CD14-positive monocyte (primary cell): Measurements from ENCODE around the gene TP73. TPM values are rescaled to one million over a fixed set of nuclear protein-coding genes. Genes with fewer than 3 reads are reported as not detected.
A peak's percentile ranks its signal among the peaks of the same experiment; 100 is the strongest.

Source experiments
- DNase-seq, 3 donors: peaks; one replicate each; pipeline ENCODE4 v3.0.0-alpha.2; 2011 to 2022
- H2AFZ ChIP-seq: 2 replicates; pipeline ENCODE4 v1.6.0; 2012; ENCODE audit warnings: mild to moderate bottlenecking, low read depth, low read length, inconsistent platforms; ENCODE audit not compliant: insufficient read depth, poor library complexity, severe bottlenecking
- H3K27ac ChIP-seq, 2 donors: 1 replicate in 1 of 2; 2 replicates in 1 of 2; pipeline ENCODE4 v1.5.1; 2012 to 2013; ENCODE audit warnings: low read length in 2 of 2, control low read depth in 1 of 2, inconsistent platforms in 1 of 2, low read depth in 1 of 2, mild to moderate bottlenecking in 1 of 2
- H3K27me3 ChIP-seq, 2 donors: one replicate each; pipeline versions ENCODE4 v1.6.0 to v1.6.1; 2011 to 2013; ENCODE audit warnings: low read length in 2 of 2; ENCODE audit not compliant: control insufficient read depth in 2 of 2, insufficient read depth in 2 of 2
- H3K36me3 ChIP-seq, 2 donors: replicated peaks in 1 of 2; 1 replicate in 1 of 2; 2 replicates in 1 of 2; pipeline versions ENCODE4 v1.5.1 to v1.6.1; 2012 to 2013; ENCODE audit warnings: low read length in 2 of 2, control low read depth in 1 of 2, inconsistent platforms in 1 of 2, mild to moderate bottlenecking in 1 of 2; ENCODE audit not compliant: insufficient read depth in 2 of 2, control insufficient read depth in 1 of 2
- H3K4me1 ChIP-seq, 2 donors: 1 replicate in 1 of 2; 2 replicates in 1 of 2; pipeline versions ENCODE4 v1.5.1 to v1.6.1; 2012 to 2013; ENCODE audit warnings: low read length in 2 of 2, control low read depth in 1 of 2, inconsistent platforms in 1 of 2, mild to moderate bottlenecking in 1 of 2, moderate library complexity in 1 of 2; ENCODE audit not compliant: insufficient read depth in 2 of 2, control insufficient read depth in 1 of 2
- H3K4me2 ChIP-seq: replicated peaks from 2 replicates; pipeline ENCODE3; 2012; ENCODE audit warnings: low read length, moderate library complexity, mild to moderate bottlenecking; ENCODE audit not compliant: poor library complexity, severe bottlenecking; ENCODE audit errors: extremely low read depth
- H3K4me3 ChIP-seq, 3 experiments: fragments of 200-600 bp in 1 of 3; sonication (generic) in 1 of 3; replicated peaks in 1 of 3; 1 replicate in 2 of 3; 2 replicates in 1 of 3; pipeline ENCODE4 v1.5.1; 2011 to 2013; ENCODE audit warnings: low read length in 3 of 3, mild to moderate bottlenecking in 3 of 3, control low read depth in 2 of 3, low read depth in 2 of 3, inconsistent platforms in 1 of 3, moderate library complexity in 1 of 3
- H3K79me2 ChIP-seq: 2 replicates; pipeline ENCODE4 v1.6.0; 2012; ENCODE audit warnings: mild to moderate bottlenecking, control low read depth, inconsistent platforms, low read length, moderate library complexity; ENCODE audit not compliant: insufficient read depth
- H3K9ac ChIP-seq: 2 replicates; pipeline ENCODE4 v1.6.0; 2017; ENCODE audit warnings: low read length, mild to moderate bottlenecking; ENCODE audit not compliant: insufficient read depth, poor library complexity, severe bottlenecking
- H3K9me3 ChIP-seq, 2 donors: replicated peaks in 1 of 2; 1 replicate in 1 of 2; 2 replicates in 1 of 2; pipeline versions ENCODE4 v1.5.1 to v1.6.1; 2012 to 2013; ENCODE audit warnings: low read length in 2 of 2, control low read depth in 1 of 2; ENCODE audit not compliant: control insufficient read depth in 1 of 2, insufficient read depth in 1 of 2
- H4K20me1 ChIP-seq: 2 replicates; pipeline ENCODE4 v1.6.0; 2012; ENCODE audit warnings: mild to moderate bottlenecking, low read length, control low read depth, moderate library complexity; ENCODE audit not compliant: insufficient read depth
- H3K27ac Mint-ChIP-seq, 7 donors: one replicate each; pipeline ENCODE4 v1.8.0; 2020; ENCODE audit warnings: mild to moderate bottlenecking in 7 of 7, mixed read lengths in 7 of 7, moderate library complexity in 6 of 7, inconsistent platforms in 2 of 7
- H3K27me3 Mint-ChIP-seq, 3 donors: one replicate each; pipeline ENCODE4 v1.8.0; 2021 to 2022; ENCODE audit warnings: low read depth in 3 of 3, mild to moderate bottlenecking in 3 of 3, mixed read lengths in 3 of 3, moderate library complexity in 3 of 3, inconsistent platforms in 1 of 3
- H3K36me3 Mint-ChIP-seq, 2 donors: one replicate each; pipeline ENCODE4 v1.8.0; 2020; ENCODE audit warnings: mixed read lengths in 2 of 2, inconsistent platforms in 1 of 2, mild to moderate bottlenecking in 1 of 2
- H3K4me1 Mint-ChIP-seq: one replicate; pipeline ENCODE4 v1.8.0; 2020; ENCODE audit warnings: mild to moderate bottlenecking, mixed read lengths
- H3K4me3 Mint-ChIP-seq, 2 donors: one replicate each; pipeline ENCODE4 v1.8.0; 2020; ENCODE audit warnings: mild to moderate bottlenecking in 2 of 2, mixed read lengths in 2 of 2, moderate library complexity in 1 of 2
- H3K9me3 Mint-ChIP-seq, 7 donors: one replicate each; pipeline ENCODE4 v1.8.0; 2020 to 2022; ENCODE audit warnings: mixed read lengths in 7 of 7, mild to moderate bottlenecking in 6 of 7, moderate library complexity in 6 of 7, inconsistent platforms in 2 of 7
- WGBS: methylation state at CpG from one replicate; pipeline ENCODE4 v1.1.5; 2013; ENCODE audit warnings: missing lambda C conversion rate; ENCODE audit not compliant: insufficient coverage; 5-methylcytosine and 5-hydroxymethylcytosine counted together
- intact Hi-C, 2 donors: fragments of 100-400 bp; cut with micrococcal nuclease; formaldehyde crosslinking; loops; one replicate each; pipeline versions ENCODE4 v1.15.0 to v1.15.1; 2023
- polyA plus RNA-seq, 3 donors: library from polyadenylated mRNA; depleted of rRNA in 1 of 3; unstranded in 2 of 3; stranded (reverse) in 1 of 3; fragments of 300-500 nt in 2 of 3; fragments of >200 nt in 1 of 3; fragmentation: Illumina TruSeq in 2 of 3; gene quantifications; 1 replicate in 2 of 3; 2 replicates in 1 of 3; pipeline ENCODE4 v1.2.3, GENCODE V29; 2012 to 2021
- TF ChIP-seq, protein P1 (sequence below): fragments of 200-600 bp; IDR thresholded peaks from one replicate; pipeline ENCODE4 v1.8.0; 2022; ENCODE audit warnings: antibody characterized with exemption, mild to moderate bottlenecking

Gene TP73
- polyA plus RNA-seq, 3 donors: 0.21 to 0.42 TPM; not detected in 1

DNA sequence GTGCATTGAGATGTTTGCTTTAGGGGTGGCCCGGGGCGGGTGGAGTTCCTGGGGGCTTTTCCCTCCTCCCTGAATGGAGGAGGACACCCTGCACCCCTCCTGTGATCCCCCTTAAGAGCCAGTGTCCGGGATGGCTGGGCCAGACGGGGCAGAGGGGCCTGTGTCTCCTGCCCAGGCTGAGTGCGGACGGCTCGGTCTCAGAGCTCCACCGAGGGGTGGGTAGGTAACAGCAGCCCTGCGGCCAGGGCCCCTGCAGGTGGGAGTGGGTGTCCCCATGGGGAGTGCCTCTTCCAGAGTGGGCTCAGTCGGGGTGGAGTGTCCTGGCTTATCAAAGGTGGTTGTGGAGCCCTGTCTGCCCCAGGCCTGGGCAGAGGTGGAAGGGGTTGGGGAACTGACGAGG, 23.1 kb downstream of the TP73 start:
- Histone ChIP-seq H3K9me3 (no peaks in the 10 kb centered on the region), H3K27ac (no peak overlapping the region), H3K9ac (no peak overlapping the region), H3K79me2 (no peaks in the 10 kb centered on the region), H3K27me3 (no peaks in the 10 kb centered on the region), H3K36me3 (no peaks in the 10 kb centered on the region), H3K4me1 (peaks cover 49 to 62% of the 10 kb centered on the region in 2 donors), H2AFZ (no peak overlapping the region), H4K20me1 (no peaks in the 10 kb centered on the region), H3K4me3 (no peak overlapping the region), H3K4me2 (no peak overlapping the region)
- Mint-ChIP-seq H3K4me1 (peaks cover 70% of the 10 kb centered on the region), H3K9me3 (peaks cover 0 to 3% (median 0%) of the 10 kb centered on the region in 7 donors), H3K36me3 (peaks cover 0 to 3% of the 10 kb centered on the region in 2 donors), H3K27ac (peak overlapping the region in 2 of 7 donors; percentile 30 to 46), H3K4me3 (no peak overlapping the region), H3K27me3 (peaks cover 0 to 20% (median 10%) of the 10 kb centered on the region in 3 donors)
- DNase-seq: no peak
- 89% methylated on average over 9 of the region's 11 CpGs for WGBS
- intact Hi-C loops: no loop called here
- TF ChIP-seq, protein P1, sequence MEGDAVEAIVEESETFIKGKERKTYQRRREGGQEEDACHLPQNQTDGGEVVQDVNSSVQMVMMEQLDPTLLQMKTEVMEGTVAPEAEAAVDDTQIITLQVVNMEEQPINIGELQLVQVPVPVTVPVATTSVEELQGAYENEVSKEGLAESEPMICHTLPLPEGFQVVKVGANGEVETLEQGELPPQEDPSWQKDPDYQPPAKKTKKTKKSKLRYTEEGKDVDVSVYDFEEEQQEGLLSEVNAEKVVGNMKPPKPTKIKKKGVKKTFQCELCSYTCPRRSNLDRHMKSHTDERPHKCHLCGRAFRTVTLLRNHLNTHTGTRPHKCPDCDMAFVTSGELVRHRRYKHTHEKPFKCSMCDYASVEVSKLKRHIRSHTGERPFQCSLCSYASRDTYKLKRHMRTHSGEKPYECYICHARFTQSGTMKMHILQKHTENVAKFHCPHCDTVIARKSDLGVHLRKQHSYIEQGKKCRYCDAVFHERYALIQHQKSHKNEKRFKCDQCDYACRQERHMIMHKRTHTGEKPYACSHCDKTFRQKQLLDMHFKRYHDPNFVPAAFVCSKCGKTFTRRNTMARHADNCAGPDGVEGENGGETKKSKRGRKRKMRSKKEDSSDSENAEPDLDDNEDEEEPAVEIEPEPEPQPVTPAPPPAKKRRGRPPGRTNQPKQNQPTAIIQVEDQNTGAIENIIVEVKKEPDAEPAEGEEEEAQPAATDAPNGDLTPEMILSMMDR: no peak

DNA sequence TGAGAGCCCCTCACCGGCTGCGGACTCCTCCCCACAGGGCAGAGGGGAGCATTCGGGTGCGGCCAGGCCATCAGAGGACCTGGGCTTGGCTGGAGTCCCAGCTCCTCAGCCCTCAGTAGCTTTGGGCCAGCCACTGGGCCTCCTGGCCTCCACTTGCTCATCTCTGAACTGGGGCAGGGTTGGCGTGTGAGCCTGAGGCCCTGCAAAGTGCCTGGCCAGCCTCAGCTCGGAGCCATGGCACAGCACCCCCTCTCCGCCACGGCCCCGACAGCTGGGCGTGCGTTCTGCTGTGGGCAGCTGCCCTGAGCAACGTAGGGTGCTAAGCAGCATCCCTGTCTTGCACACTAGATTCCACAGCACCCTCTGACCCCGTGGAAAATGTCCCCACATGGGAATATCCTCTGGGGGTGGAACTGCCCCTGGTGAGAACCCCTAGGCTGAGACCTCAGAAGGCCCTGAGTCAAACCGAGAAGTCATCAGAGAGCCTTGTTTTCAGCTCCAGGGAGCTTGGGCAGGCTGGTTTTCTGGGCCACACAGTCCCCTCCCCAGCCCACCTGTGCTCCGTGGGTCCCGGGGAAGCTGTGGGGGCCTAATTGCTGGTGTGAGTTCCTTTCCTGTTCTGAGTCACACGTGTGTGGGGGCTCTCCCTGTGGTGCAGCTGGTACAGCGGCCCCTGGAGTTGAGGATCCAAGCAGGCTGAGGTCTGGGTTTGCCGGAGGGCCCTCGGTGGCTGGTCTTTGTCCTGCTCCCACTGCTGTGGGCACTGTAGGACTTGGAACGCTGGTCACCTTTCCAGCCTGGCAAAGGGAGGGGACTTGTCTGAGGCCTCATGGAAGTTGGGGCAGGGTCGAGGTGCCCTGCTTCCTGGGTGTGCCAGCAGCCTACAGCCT, 24.5 kb downstream of the TP73 start:
- peak in 2 of 3 donors; percentile 20 to 53 for DNase-seq
- Mint-ChIP-seq H3K36me3 (peaks cover 0 to 3% of the 10 kb centered on the region in 2 donors), H3K4me3 (peak overlapping the region in 1 of 2 donors; percentile 76), H3K27ac (peak overlapping the region; percentile 83 to 93 (median 90)), H3K9me3 (peaks cover 0 to 3% (median 0%) of the 10 kb centered on the region in 7 donors), H3K27me3 (peaks cover 0 to 16% (median 10%) of the 10 kb centered on the region in 3 donors), H3K4me1 (peaks cover 70% of the 10 kb centered on the region)
- H3K9ac ChIP-seq: peak overlapping the region; percentile 52
- H3K9me3 ChIP-seq: no peaks in the 10 kb centered on the region
- intact Hi-C loops: no loop called here
- peaks cover 49 to 65% of the 10 kb centered on the region in 2 donors for H3K4me1 ChIP-seq
- H3K27me3 ChIP-seq: no peaks in the 10 kb centered on the region
- TF ChIP-seq, protein P1: no peak
- H4K20me1 ChIP-seq: no peaks in the 10 kb centered on the region
- WGBS: 44% methylated on average over 18 of the region's 22 CpGs
- no peaks in the 10 kb centered on the region for H3K36me3 ChIP-seq
- peak overlapping the region; percentile 68 for H3K4me2 ChIP-seq
- H2AFZ ChIP-seq: peak overlapping the region; percentile 60
- H3K4me3 ChIP-seq: peak overlapping the region in 1 of 3 experiments; percentile 64
- H3K79me2 ChIP-seq: no peaks in the 10 kb centered on the region
- H3K27ac ChIP-seq: peak overlapping the region; percentile 84 to 87
